Panc1 (cell line): ENCODE results near the gene ADAMTS9. TPM values are rescaled to one million over a fixed set of nuclear protein-coding genes. Genes with fewer than 3 reads are reported as not detected.

Source experiments
- ATAC-seq: fragments of 200-7000 bp; cut with Tn5 transposase; 2 replicates; pipeline ENCODE4 v1.9.1; 2020; ENCODE audit warnings: mild to moderate bottlenecking, moderate library complexity
- BruUV-seq: library from RNA; stranded (reverse); fragments of 400-500 nt; replicated peaks from 2 replicates; lab custom pipeline; 2021; lab: Mats Ljungman, UMichigan
- CTCF ChIA-PET: fragments of 300-600 bp; sonication (Branson Sonifier 250); formaldehyde crosslinking; loops from one replicate; lab custom pipeline; 2022; ENCODE audit warnings: antibody characterized with exemption; lab: Charles Lee
- POLR2A ChIA-PET: fragments of 300-600 bp; sonication (Branson Sonifier 250); formaldehyde crosslinking; loops from one replicate; lab custom pipeline; 2022; ENCODE audit warnings: antibody characterized with exemption; lab: Charles Lee
- DNase-seq: peaks from one replicate; pipeline ENCODE4 v3.0.0-alpha.2; 2010; ENCODE audit warnings: low read depth, low spot score
- H3K27ac ChIP-seq: 2 replicates; pipeline ENCODE4 v1.5.1; 2011; ENCODE audit warnings: mild to moderate bottlenecking, low read length, inconsistent platforms
- H3K27me3 ChIP-seq: fragments of 200-500 bp; sonication (Bioruptor generic); 2 replicates; pipeline ENCODE4 v1.6.0; 2014; ENCODE audit warnings: low read length, inconsistent platforms; ENCODE audit not compliant: control insufficient read depth, insufficient read depth
- H3K36me3 ChIP-seq: fragments of 200-500 bp; sonication (Bioruptor generic); 2 replicates; pipeline ENCODE4 v1.5.1; 2014; ENCODE audit warnings: inconsistent platforms, mild to moderate bottlenecking, low read length, moderate library complexity; ENCODE audit not compliant: control insufficient read depth, insufficient read depth
- H3K4me1 ChIP-seq: 2 replicates; pipeline ENCODE4 v1.5.1; 2011; ENCODE audit warnings: inconsistent platforms, mild to moderate bottlenecking, low read length, moderate library complexity; ENCODE audit not compliant: control insufficient read depth, insufficient read depth
- H3K4me3 ChIP-seq, 2 experiments: 2 replicates each; pipeline ENCODE4 v1.5.1; 2011 to 2012; ENCODE audit warnings: low read depth in 2 of 2, low read length in 2 of 2, mild to moderate bottlenecking in 2 of 2, inconsistent platforms in 1 of 2, moderate library complexity in 1 of 2
- H3K9me3 ChIP-seq: fragments of 200-500 bp; sonication (Bioruptor generic); 2 replicates; pipeline ENCODE4 v1.5.1; 2014; ENCODE audit warnings: low read depth, mild to moderate bottlenecking, inconsistent platforms, low read length, moderate library complexity; ENCODE audit not compliant: control insufficient read depth, insufficient read depth
- POLR2AphosphoS5 ChIP-seq: IDR thresholded peaks from 2 replicates; pipeline ENCODE4 v1.6.1; 2012; ENCODE audit warnings: mild to moderate bottlenecking, low read depth, low read length, moderate library complexity
- SIN3A ChIP-seq: IDR thresholded peaks from 2 replicates; pipeline ENCODE4 v1.6.1; 2012; ENCODE audit warnings: low read depth, mild to moderate bottlenecking, low read length, moderate library complexity, borderline replicate concordance; ENCODE audit not compliant: insufficient read depth
- TCF7L2 ChIP-seq: IDR thresholded peaks from 2 replicates; pipeline ENCODE4 v1.6.1; 2011; ENCODE audit warnings: mild to moderate bottlenecking, low read depth, low read length, inconsistent platforms
- in situ Hi-C: cut with HindIII; loops from 2 replicates; pipeline ENCODE4 v1.10.0; 2016; ENCODE audit warnings: low sequenced_read_pairs, low pct_unique_long_range_greater_than_20kb
- intact Hi-C: fragments of 100-400 bp; cut with micrococcal nuclease; formaldehyde crosslinking; loops from one replicate; pipeline ENCODE4 v1.10.0; 2022; ENCODE audit not compliant: unreplicated experiment
- total RNA-seq: library from RNA; stranded (reverse); gene quantifications from one replicate; pipeline ENCODE4 v1.2.1, GENCODE V29; 2021; ENCODE audit not compliant: unreplicated experiment
- TF ChIP-seq, protein P1 (sequence below), 2 experiments: IDR thresholded peaks; 2 replicates each; pipeline ENCODE4 v1.6.1; 2011 to 2012; ENCODE audit warnings: low read depth in 2 of 2, control low read depth in 1 of 2, low read length in 1 of 2, mild to moderate bottlenecking in 1 of 2, moderate library complexity in 1 of 2; ENCODE audit not compliant: insufficient read depth in 1 of 2
- TF ChIP-seq, protein P2 (sequence below): fragments of 450-650 bp; IDR thresholded peaks from 2 replicates; pipeline ENCODE4 v1.5.1; 2017; ENCODE audit warnings: mild to moderate bottlenecking

ADAMTS9 gene
- total RNA-seq, 1 experiment from 2014 or later = 0.05 TPM

DNA sequence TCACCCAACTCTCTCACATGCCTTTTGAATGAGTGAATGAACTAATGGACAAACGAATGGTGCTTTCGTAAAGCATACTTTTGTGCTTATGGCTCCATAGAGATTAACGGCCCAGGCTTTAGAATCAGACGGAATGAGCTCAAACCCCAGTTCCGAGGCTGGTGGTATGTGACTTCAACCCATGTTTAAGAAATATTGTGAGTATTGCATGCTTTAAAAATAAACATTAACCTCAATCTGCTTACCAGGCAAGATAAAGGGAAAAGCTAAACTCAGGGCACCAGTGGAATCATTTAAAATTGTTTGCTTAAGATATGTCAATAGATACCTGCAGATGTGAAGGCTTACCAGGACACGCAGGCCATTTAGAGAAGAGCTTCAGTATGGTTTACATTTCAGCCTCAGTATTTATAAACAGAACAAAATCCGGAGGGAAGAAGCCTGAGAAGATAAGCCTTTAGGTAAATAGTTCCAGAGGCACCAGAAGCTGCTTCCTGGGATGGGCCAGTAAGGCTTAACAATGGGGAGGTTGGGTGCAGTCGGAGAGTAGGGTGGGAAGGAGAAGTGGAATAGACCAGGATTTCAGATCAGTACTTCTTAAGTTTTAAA lies 186.4 kb downstream of the ADAMTS9 start:
- Histone ChIP-seq H3K27ac (no peak overlapping the region), H3K9me3 (no peaks in the 10 kb centered on the region), H3K36me3 (no peaks in the 10 kb centered on the region), H3K4me3 (no peak overlapping the region), H3K27me3 (no peaks in the 10 kb centered on the region), H3K4me1 (no peaks in the 10 kb centered on the region)
- intact Hi-C loops (no loop called here), in situ Hi-C loops (no loop called here)
- BruUV-seq = no TSS peak
- CTCF ChIA-PET = no interaction called here
- DNase-seq = no peak
- TF ChIP-seq SIN3A (no peak), TCF7L2 (no peak), POLR2AphosphoS5 (no peak)
- TF ChIP-seq, protein P1, sequence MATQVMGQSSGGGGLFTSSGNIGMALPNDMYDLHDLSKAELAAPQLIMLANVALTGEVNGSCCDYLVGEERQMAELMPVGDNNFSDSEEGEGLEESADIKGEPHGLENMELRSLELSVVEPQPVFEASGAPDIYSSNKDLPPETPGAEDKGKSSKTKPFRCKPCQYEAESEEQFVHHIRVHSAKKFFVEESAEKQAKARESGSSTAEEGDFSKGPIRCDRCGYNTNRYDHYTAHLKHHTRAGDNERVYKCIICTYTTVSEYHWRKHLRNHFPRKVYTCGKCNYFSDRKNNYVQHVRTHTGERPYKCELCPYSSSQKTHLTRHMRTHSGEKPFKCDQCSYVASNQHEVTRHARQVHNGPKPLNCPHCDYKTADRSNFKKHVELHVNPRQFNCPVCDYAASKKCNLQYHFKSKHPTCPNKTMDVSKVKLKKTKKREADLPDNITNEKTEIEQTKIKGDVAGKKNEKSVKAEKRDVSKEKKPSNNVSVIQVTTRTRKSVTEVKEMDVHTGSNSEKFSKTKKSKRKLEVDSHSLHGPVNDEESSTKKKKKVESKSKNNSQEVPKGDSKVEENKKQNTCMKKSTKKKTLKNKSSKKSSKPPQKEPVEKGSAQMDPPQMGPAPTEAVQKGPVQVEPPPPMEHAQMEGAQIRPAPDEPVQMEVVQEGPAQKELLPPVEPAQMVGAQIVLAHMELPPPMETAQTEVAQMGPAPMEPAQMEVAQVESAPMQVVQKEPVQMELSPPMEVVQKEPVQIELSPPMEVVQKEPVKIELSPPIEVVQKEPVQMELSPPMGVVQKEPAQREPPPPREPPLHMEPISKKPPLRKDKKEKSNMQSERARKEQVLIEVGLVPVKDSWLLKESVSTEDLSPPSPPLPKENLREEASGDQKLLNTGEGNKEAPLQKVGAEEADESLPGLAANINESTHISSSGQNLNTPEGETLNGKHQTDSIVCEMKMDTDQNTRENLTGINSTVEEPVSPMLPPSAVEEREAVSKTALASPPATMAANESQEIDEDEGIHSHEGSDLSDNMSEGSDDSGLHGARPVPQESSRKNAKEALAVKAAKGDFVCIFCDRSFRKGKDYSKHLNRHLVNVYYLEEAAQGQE (IDR thresholded peaks at IDR 0.05; ENCODE audit: insufficient read depth in 1 of 2, low read depth in 2 of 2, low read length in 1 of 2) = no peak
- TF ChIP-seq, protein P2, sequence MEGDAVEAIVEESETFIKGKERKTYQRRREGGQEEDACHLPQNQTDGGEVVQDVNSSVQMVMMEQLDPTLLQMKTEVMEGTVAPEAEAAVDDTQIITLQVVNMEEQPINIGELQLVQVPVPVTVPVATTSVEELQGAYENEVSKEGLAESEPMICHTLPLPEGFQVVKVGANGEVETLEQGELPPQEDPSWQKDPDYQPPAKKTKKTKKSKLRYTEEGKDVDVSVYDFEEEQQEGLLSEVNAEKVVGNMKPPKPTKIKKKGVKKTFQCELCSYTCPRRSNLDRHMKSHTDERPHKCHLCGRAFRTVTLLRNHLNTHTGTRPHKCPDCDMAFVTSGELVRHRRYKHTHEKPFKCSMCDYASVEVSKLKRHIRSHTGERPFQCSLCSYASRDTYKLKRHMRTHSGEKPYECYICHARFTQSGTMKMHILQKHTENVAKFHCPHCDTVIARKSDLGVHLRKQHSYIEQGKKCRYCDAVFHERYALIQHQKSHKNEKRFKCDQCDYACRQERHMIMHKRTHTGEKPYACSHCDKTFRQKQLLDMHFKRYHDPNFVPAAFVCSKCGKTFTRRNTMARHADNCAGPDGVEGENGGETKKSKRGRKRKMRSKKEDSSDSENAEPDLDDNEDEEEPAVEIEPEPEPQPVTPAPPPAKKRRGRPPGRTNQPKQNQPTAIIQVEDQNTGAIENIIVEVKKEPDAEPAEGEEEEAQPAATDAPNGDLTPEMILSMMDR = no peak
- ATAC-seq = no peak
- POLR2A ChIA-PET = no interaction called here

DNA sequence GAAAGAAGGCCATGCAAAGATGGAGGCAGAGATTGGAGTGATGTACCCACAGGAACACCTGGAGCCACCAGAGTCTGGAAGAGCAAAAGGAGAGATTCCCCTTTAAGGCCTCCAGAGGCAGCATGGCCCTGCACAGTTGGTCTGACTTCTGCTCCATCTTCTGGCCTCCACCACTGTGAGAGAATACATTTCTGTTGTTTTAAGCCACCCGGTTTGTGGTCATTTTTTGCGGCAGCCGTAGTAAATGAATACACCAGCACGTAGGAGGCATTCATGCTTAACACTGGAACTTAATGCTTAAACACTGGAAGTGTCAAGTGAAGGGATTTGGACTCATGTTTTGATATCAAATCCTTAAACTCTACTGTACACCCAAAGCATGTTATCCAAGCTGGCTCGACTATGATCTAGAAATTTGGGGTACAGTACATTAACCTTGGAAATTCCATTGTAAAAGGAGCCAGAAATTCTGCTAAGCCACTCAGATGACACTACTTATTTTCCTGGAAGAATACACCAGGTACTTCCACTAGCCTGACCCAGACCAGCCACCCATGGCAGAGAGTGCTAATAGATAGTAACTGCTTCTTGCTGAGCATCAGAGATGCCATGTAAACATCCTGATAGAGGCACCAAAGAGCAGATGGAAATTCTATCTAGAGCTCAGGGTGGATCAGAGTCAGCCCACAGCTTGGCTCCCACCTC lies 190.9 kb downstream of the ADAMTS9 start:
- Histone ChIP-seq H3K9me3 (no peaks in the 10 kb centered on the region), H3K4me1 (no peaks in the 10 kb centered on the region), H3K27me3 (no peaks in the 10 kb centered on the region; the same call in 1 of the 2 replicates), H3K4me3 (no peak overlapping the region), H3K27ac (no peak overlapping the region), H3K36me3 (no peaks in the 10 kb centered on the region)
- CTCF ChIA-PET = no interaction called here
- DNase-seq (no peak), ATAC-seq (no peak)
- intact Hi-C loops = no loop called here
- no TSS peak for BruUV-seq
- in situ Hi-C loops = no loop called here
- TF ChIP-seq, protein P1 (IDR thresholded peaks at IDR 0.05; ENCODE audit: insufficient read depth in 1 of 2, low read depth in 2 of 2, low read length in 1 of 2) = no peak
- no peak for TF ChIP-seq SIN3A
- no peak for TF ChIP-seq POLR2AphosphoS5
- TF ChIP-seq, protein P2 = no peak
- no peak for TF ChIP-seq TCF7L2
- POLR2A ChIA-PET = no interaction called here
